HepG2 (cell line): ENCODE data around the gene NDE1. TPM values are rescaled to one million over a fixed set of nuclear protein-coding genes. Genes with fewer than 3 reads are reported as not detected.

Experiments
- ARID2 ChIP-seq: sonication (generic); formaldehyde crosslinking; IDR thresholded peaks from 2 replicates; pipeline ENCODE4 v1.8.1; 2022; ENCODE audit warnings: mild to moderate bottlenecking, missing genetic modification reagents, borderline replicate concordance
- ATAD3A ChIP-seq: sonication (generic); formaldehyde crosslinking; IDR thresholded peaks from 2 replicates; pipeline ENCODE4 v1.4.0; 2020; ENCODE audit warnings: missing genetic modification reagents
- CHD2 ChIP-seq: IDR thresholded peaks from 2 replicates; pipeline ENCODE4 v1.6.1; 2011; ENCODE audit warnings: low read depth, low read length, improper control_type of control experiment
- FOXK1 ChIP-seq: sonication (generic); formaldehyde crosslinking; IDR thresholded peaks from 2 replicates; pipeline ENCODE4 v1.4.0; 2020; ENCODE audit warnings: low read depth, missing genetic modification reagents, borderline replicate concordance
- GATAD2A ChIP-seq: IDR thresholded peaks from 2 replicates; pipeline ENCODE4 v1.6.1; 2016
- HDAC2 ChIP-seq: sonication (generic); formaldehyde crosslinking; IDR thresholded peaks from 2 replicates; pipeline ENCODE4 v1.4.0; 2020; ENCODE audit warnings: missing genetic modification reagents
- HMGA1 ChIP-seq: sonication (generic); formaldehyde crosslinking; conservative IDR thresholded peaks from 2 replicates; pipeline ENCODE4 v1.4.0; 2020; ENCODE audit warnings: missing genetic modification reagents
- KDM5A ChIP-seq: fragments of 200-600 bp; sonication (generic); IDR thresholded peaks from 2 replicates; pipeline ENCODE4 v1.7.0; 2018; ENCODE audit warnings: antibody characterized with exemption, mild to moderate bottlenecking, low read length, borderline replicate concordance
- MAFG ChIP-seq: sonication (generic); formaldehyde crosslinking; IDR thresholded peaks from 2 replicates; pipeline ENCODE4 v1.5.1; 2020; ENCODE audit warnings: mild to moderate bottlenecking, missing genetic modification reagents
- NFIC ChIP-seq: IDR thresholded peaks from 2 replicates; pipeline ENCODE4 v1.6.1; 2012; ENCODE audit warnings: mild to moderate bottlenecking, low read length, inconsistent platforms
- RFXAP ChIP-seq: sonication (generic); formaldehyde crosslinking; IDR thresholded peaks from 2 replicates; pipeline ENCODE4 v1.4.0; 2020; ENCODE audit warnings: missing genetic modification reagents, borderline replicate concordance
- SIX1 ChIP-seq: sonication (generic); formaldehyde crosslinking; IDR thresholded peaks from 2 replicates; pipeline ENCODE4 v1.4.0; 2020; ENCODE audit warnings: missing genetic modification reagents, borderline replicate concordance
- TRIM24 ChIP-seq: sonication (generic); formaldehyde crosslinking; IDR thresholded peaks from 2 replicates; pipeline ENCODE4 v1.8.0; 2022; ENCODE audit warnings: mild to moderate bottlenecking, missing genetic modification reagents
- ZFP41 ChIP-seq: sonication (generic); formaldehyde crosslinking; IDR thresholded peaks from 2 replicates; pipeline ENCODE4 v1.4.0; 2020; ENCODE audit warnings: mild to moderate bottlenecking, missing genetic modification reagents, borderline replicate concordance
- ZFY ChIP-seq: sonication (generic); formaldehyde crosslinking; IDR thresholded peaks from 2 replicates; pipeline ENCODE4 v1.4.0; 2020; ENCODE audit warnings: missing genetic modification reagents
- ZNF331 ChIP-seq: sonication (generic); formaldehyde crosslinking; IDR thresholded peaks from 2 replicates; pipeline ENCODE4 v1.4.0; 2020; ENCODE audit warnings: missing genetic modification reagents
- ZNF605 ChIP-seq: sonication (generic); formaldehyde crosslinking; IDR thresholded peaks from 2 replicates; pipeline ENCODE4 v1.8.0; 2022; ENCODE audit warnings: mild to moderate bottlenecking, missing genetic modification reagents
- ZNF816 ChIP-seq: sonication (generic); formaldehyde crosslinking; IDR thresholded peaks from 2 replicates; pipeline ENCODE4 v1.8.0; 2022; ENCODE audit warnings: missing genetic modification reagents, mild to moderate bottlenecking, borderline replicate concordance
- polyA plus RNA-seq, 8 experiments: library from polyadenylated mRNA; depleted of rRNA in 3 of 8; stranded (reverse) in 7 of 8; unstranded in 1 of 8; fragments of >200 nt; fragmentation: Illumina TruSeq in 4 of 8; extraction: Trizol in 4 of 8; gene quantifications; 2 replicates each; pipeline versions ENCODE4 v1.2.1 to v1.2.3, GENCODE V29; 2011 to 2016; ENCODE audit warnings: low read depth in 4 of 8, missing spikeins in 1 of 8, mixed read lengths in 1 of 8; ENCODE audit not compliant: insufficient read depth in 1 of 8
- total RNA-seq, 5 experiments: library from RNA; depleted of rRNA; stranded (reverse); fragments of >200 nt; fragmentation: Illumina TruSeq; extraction: Trizol; gene quantifications; 2 replicates each; pipeline ENCODE4 v1.2.3, GENCODE V29; 2016; ENCODE audit warnings: low read depth in 1 of 5
- TF ChIP-seq, protein P1 (sequence below): sonication (generic); formaldehyde crosslinking; IDR thresholded peaks from 2 replicates; pipeline ENCODE4 v1.8.0; 2022; ENCODE audit warnings: missing genetic modification reagents, mild to moderate bottlenecking, inconsistent platforms, borderline replicate concordance
- TF ChIP-seq, protein P2 (sequence below): sonication (generic); formaldehyde crosslinking; conservative IDR thresholded peaks from 2 replicates; pipeline ENCODE4 v1.4.0; 2020; ENCODE audit warnings: mild to moderate bottlenecking, missing genetic modification reagents, moderate library complexity
- TF ChIP-seq, protein P3 (sequence below): sonication (generic); formaldehyde crosslinking; conservative IDR thresholded peaks from 2 replicates; pipeline ENCODE4 v1.8.1; 2023; ENCODE audit warnings: missing genetic modification reagents
- TF ChIP-seq, protein P4 (sequence below): sonication (generic); formaldehyde crosslinking; IDR thresholded peaks from 2 replicates; pipeline ENCODE4 v1.5.0; 2020; ENCODE audit warnings: missing genetic modification reagents
- TF ChIP-seq, protein P5 (sequence below): sonication (generic); formaldehyde crosslinking; conservative IDR thresholded peaks from 2 replicates; pipeline ENCODE4 v1.4.0; 2020; ENCODE audit warnings: missing genetic modification reagents

NDE1 gene
- total and polyA plus RNA-seq, 2 of the 13 experiments (the other 11 are each of a cell fraction or from before 2014, with no cell fraction given), result 40.9 to 72.5 TPM

DNA sequence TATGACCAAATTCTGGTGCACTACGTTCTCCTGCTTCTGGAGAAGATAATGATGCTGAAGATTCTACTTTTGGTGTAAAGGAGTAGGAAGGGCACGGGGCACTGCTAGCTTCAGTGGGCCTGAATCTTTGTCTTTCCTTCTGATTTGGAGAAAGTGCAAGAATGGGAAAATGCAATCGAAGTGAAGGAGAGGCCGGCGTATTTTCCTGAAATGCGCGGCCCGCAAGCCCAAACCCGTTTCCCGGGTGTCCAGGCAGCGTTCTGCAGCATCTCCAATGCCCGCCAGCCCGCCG lies 372 bp upstream of the NDE1 start (continued):
- TF ChIP-seq, protein P1, sequence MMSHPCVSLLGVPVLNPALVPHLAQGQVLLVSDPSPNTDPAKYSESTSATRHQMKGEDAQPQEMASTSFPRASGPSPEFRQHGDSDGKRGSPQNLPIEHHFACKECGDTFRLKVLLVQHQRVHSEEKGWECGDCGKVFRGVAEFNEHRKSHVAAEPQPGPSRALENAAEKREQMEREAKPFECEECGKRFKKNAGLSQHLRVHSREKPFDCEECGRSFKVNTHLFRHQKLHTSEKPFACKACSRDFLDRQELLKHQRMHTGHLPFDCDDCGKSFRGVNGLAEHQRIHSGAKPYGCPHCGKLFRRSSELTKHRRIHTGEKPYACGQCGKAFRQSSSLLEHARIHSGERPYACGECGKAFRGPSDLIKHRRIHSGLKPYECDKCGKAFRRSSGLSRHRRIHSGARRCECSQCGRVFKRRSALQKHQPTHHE (CRISPR knock-in tag), result no peak
- TF ChIP-seq HMGA1 (no peak), ZNF331 (no peak), CHD2 (no peak), HDAC2 (CRISPR knock-in tag) (0 out of 2 replicates have a peak, but pooled peaks have one; percentile 9), RFXAP (CRISPR knock-in tag) (no peak), ARID2 (peak; percentile 43; the same call in 1 of the 2 replicates), ZNF816 (CRISPR knock-in tag) (no peak), ZNF605 (CRISPR knock-in tag) (0 out of 2 replicates have a peak, but pooled peaks have one; percentile 51), FOXK1 (CRISPR knock-in tag) (no peak), ZFP41 (CRISPR knock-in tag) (no peak), GATAD2A (CRISPR knock-in tag) (no peak), SIX1 (CRISPR knock-in tag) (no peak), ZFY (CRISPR knock-in tag) (no peak), NFIC (no peak), ATAD3A (CRISPR knock-in tag) (no peak), MAFG (CRISPR knock-in tag) (no peak), KDM5A (no peak), TRIM24 (no peak)
- TF ChIP-seq, protein P2, sequence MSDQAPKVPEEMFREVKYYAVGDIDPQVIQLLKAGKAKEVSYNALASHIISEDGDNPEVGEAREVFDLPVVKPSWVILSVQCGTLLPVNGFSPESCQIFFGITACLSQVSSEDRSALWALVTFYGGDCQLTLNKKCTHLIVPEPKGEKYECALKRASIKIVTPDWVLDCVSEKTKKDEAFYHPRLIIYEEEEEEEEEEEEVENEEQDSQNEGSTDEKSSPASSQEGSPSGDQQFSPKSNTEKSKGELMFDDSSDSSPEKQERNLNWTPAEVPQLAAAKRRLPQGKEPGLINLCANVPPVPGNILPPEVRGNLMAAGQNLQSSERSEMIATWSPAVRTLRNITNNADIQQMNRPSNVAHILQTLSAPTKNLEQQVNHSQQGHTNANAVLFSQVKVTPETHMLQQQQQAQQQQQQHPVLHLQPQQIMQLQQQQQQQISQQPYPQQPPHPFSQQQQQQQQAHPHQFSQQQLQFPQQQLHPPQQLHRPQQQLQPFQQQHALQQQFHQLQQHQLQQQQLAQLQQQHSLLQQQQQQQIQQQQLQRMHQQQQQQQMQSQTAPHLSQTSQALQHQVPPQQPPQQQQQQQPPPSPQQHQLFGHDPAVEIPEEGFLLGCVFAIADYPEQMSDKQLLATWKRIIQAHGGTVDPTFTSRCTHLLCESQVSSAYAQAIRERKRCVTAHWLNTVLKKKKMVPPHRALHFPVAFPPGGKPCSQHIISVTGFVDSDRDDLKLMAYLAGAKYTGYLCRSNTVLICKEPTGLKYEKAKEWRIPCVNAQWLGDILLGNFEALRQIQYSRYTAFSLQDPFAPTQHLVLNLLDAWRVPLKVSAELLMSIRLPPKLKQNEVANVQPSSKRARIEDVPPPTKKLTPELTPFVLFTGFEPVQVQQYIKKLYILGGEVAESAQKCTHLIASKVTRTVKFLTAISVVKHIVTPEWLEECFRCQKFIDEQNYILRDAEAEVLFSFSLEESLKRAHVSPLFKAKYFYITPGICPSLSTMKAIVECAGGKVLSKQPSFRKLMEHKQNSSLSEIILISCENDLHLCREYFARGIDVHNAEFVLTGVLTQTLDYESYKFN, result no peak; the same call in 1 of the 2 replicates
- TF ChIP-seq, protein P3, sequence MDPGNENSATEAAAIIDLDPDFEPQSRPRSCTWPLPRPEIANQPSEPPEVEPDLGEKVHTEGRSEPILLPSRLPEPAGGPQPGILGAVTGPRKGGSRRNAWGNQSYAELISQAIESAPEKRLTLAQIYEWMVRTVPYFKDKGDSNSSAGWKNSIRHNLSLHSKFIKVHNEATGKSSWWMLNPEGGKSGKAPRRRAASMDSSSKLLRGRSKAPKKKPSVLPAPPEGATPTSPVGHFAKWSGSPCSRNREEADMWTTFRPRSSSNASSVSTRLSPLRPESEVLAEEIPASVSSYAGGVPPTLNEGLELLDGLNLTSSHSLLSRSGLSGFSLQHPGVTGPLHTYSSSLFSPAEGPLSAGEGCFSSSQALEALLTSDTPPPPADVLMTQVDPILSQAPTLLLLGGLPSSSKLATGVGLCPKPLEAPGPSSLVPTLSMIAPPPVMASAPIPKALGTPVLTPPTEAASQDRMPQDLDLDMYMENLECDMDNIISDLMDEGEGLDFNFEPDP, result 0 out of 2 replicates have a peak, but pooled peaks have one; percentile 41
- TF ChIP-seq, protein P4, sequence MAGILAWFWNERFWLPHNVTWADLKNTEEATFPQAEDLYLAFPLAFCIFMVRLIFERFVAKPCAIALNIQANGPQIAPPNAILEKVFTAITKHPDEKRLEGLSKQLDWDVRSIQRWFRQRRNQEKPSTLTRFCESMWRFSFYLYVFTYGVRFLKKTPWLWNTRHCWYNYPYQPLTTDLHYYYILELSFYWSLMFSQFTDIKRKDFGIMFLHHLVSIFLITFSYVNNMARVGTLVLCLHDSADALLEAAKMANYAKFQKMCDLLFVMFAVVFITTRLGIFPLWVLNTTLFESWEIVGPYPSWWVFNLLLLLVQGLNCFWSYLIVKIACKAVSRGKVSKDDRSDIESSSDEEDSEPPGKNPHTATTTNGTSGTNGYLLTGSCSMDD (CRISPR knock-in tag), result no peak
- TF ChIP-seq, protein P5, sequence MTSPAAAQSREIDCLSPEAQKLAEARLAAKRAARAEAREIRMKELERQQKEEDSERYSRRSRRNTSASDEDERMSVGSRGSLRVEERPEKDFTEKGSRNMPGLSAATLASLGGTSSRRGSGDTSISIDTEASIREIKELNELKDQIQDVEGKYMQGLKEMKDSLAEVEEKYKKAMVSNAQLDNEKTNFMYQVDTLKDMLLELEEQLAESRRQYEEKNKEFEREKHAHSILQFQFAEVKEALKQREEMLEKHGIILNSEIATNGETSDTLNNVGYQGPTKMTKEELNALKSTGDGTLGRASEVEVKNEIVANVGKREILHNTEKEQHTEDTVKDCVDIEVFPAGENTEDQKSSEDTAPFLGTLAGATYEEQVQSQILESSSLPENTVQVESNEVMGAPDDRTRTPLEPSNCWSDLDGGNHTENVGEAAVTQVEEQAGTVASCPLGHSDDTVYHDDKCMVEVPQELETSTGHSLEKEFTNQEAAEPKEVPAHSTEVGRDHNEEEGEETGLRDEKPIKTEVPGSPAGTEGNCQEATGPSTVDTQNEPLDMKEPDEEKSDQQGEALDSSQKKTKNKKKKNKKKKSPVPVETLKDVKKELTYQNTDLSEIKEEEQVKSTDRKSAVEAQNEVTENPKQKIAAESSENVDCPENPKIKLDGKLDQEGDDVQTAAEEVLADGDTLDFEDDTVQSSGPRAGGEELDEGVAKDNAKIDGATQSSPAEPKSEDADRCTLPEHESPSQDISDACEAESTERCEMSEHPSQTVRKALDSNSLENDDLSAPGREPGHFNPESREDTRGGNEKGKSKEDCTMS, result peak; percentile 21; the same call in 1 of the 2 replicates
